HEK293T (cell line): ENCODE data around the gene GSTM3.

Experiments used
- ARNT ChIP-seq: fragments of 450-650 bp; IDR thresholded peaks from 2 replicates; pipeline ENCODE4 v1.6.1; 2017; ENCODE audit warnings: mild to moderate bottlenecking
- BHLHE40 ChIP-seq: fragments of 450-650 bp; IDR thresholded peaks from 2 replicates; pipeline ENCODE4 v1.6.1; 2016; ENCODE audit warnings: mild to moderate bottlenecking, moderate library complexity, borderline replicate concordance
- CTBP1 ChIP-seq: fragments of 450-650 bp; IDR thresholded peaks from 2 replicates; pipeline ENCODE4 v1.6.1; 2016; ENCODE audit warnings: borderline replicate concordance
- ELF4 ChIP-seq: fragments of 450-650 bp; IDR thresholded peaks from 2 replicates; pipeline ENCODE4 v1.6.1; 2017; ENCODE audit warnings: antibody characterized with exemption
- FOXA1 ChIP-seq: fragments of 450-650 bp; IDR thresholded peaks from 2 replicates; pipeline ENCODE4 v1.6.1; 2016; ENCODE audit warnings: mild to moderate bottlenecking
- FOXK2 ChIP-seq: fragments of 450-650 bp; IDR thresholded peaks from 2 replicates; pipeline ENCODE4 v1.6.1; 2016; ENCODE audit warnings: mild to moderate bottlenecking
- FOXM1 ChIP-seq: fragments of 450-650 bp; IDR thresholded peaks from 2 replicates; pipeline ENCODE4 v1.6.1; 2017; ENCODE audit warnings: mild to moderate bottlenecking, borderline replicate concordance
- HDGF ChIP-seq: fragments of 450-650 bp; IDR thresholded peaks from 2 replicates; pipeline ENCODE4 v1.6.1; 2017; ENCODE audit warnings: antibody characterized with exemption, borderline replicate concordance
- LEF1 ChIP-seq: fragments of 450-650 bp; IDR thresholded peaks from 2 replicates; pipeline ENCODE4 v1.6.1; 2017; ENCODE audit warnings: mild to moderate bottlenecking, borderline replicate concordance
- PKNOX1 ChIP-seq: fragments of 450-650 bp; IDR thresholded peaks from 2 replicates; pipeline ENCODE4 v1.6.1; 2016
- SUZ12 ChIP-seq: fragments of 450-650 bp; IDR thresholded peaks from 2 replicates; pipeline ENCODE4 v1.6.1; 2016; ENCODE audit warnings: mild to moderate bottlenecking
- TARDBP ChIP-seq: fragments of 450-650 bp; IDR thresholded peaks from 2 replicates; pipeline ENCODE4 v1.6.1; 2016
- ZNF384 ChIP-seq: fragments of 450-650 bp; IDR thresholded peaks from 2 replicates; pipeline ENCODE4 v1.6.1; 2016

GRCh38 chr1:109772658-109773202 is 31.9 kb upstream of the GSTM3 start:
- TF ChIP-seq PKNOX1 (no peak), LEF1 (no peak), TARDBP (no peak), FOXK2 (no peak), HDGF (no peak), SUZ12 (no peak), BHLHE40 (no peak), ZNF384 (no peak), FOXA1 (no peak), FOXM1 (no peak), ELF4 (no peak), CTBP1 (no peak), ARNT (no peak)
